GM12878 (cell line): ENCODE results near the gene RBM48. TPM values are rescaled to one million over a fixed set of nuclear protein-coding genes. Genes with fewer than 3 reads are reported as not detected.

Experiments
- ASH2L ChIP-seq: fragments of 300-600, 200-600 bp; sonication (generic); IDR thresholded peaks from 2 replicates; pipeline ENCODE4 v1.6.1; 2017; ENCODE audit warnings: low read depth, mild to moderate bottlenecking, borderline replicate concordance
- BACH1 ChIP-seq: fragments of 450-650 bp; IDR thresholded peaks from 2 replicates; pipeline ENCODE4 v1.6.1; 2017; ENCODE audit warnings: mild to moderate bottlenecking, borderline replicate concordance
- GABPA ChIP-seq: IDR thresholded peaks from 2 replicates; pipeline ENCODE4 v1.6.1; 2014; ENCODE audit warnings: antibody characterized with exemption, low read depth, mild to moderate bottlenecking, inconsistent platforms
- NFYB ChIP-seq: IDR thresholded peaks from 2 replicates; pipeline ENCODE4 v1.6.1; 2011; ENCODE audit warnings: low read depth, mild to moderate bottlenecking, low read length, improper control_type of control experiment, moderate library complexity; ENCODE audit not compliant: insufficient read depth
- PAX5 ChIP-seq: IDR thresholded peaks from 2 replicates; pipeline ENCODE4 v1.6.1; 2011; ENCODE audit warnings: low read depth, low read length, borderline replicate concordance
- PML ChIP-seq: IDR thresholded peaks from 2 replicates; pipeline ENCODE4 v1.6.1; 2012; ENCODE audit warnings: low read length, inconsistent platforms
- POU2F2 ChIP-seq: IDR thresholded peaks from 3 replicates; pipeline ENCODE4 v1.6.1; 2011; ENCODE audit warnings: low read depth, mild to moderate bottlenecking, low read length, borderline replicate concordance
- RELA ChIP-seq: fragments of 450-650 bp; IDR thresholded peaks from 2 replicates; pipeline ENCODE4 v1.8.0; 2014; ENCODE audit warnings: borderline replicate concordance; ENCODE audit not compliant: partially characterized antibody
- SMAD1 ChIP-seq: fragments of 450-650 bp; IDR thresholded peaks from 2 replicates; pipeline ENCODE4 v1.6.1; 2018; ENCODE audit warnings: mild to moderate bottlenecking, low read depth; ENCODE audit not compliant: partially characterized antibody
- SMARCA5 ChIP-seq: fragments of 450-650 bp; IDR thresholded peaks from 2 replicates; pipeline ENCODE4 v1.6.1; 2017; ENCODE audit warnings: mild to moderate bottlenecking
- SMC3 ChIP-seq: IDR thresholded peaks from 2 replicates; pipeline ENCODE4 v1.6.1; 2011; ENCODE audit warnings: low read length, improper control_type of control experiment, borderline replicate concordance
- SRF ChIP-seq, 2 experiments: IDR thresholded peaks; 2 replicates each; pipeline ENCODE4 v1.6.1; 2011; ENCODE audit warnings: low read depth in 2 of 2, low read length in 2 of 2, mild to moderate bottlenecking in 1 of 2, moderate library complexity in 1 of 2
- TCF12 ChIP-seq: IDR thresholded peaks from 2 replicates; pipeline ENCODE4 v1.6.1; 2011; ENCODE audit warnings: low read depth, mild to moderate bottlenecking, low read length
- TCF7 ChIP-seq: IDR thresholded peaks from 2 replicates; pipeline ENCODE4 v1.6.1; 2014; ENCODE audit warnings: antibody characterized with exemption, borderline replicate concordance
- WRNIP1 ChIP-seq: IDR thresholded peaks from 2 replicates; pipeline ENCODE4 v1.6.1; 2011; ENCODE audit warnings: low read depth, low read length, improper control_type of control experiment, borderline replicate concordance
- ZNF24 ChIP-seq: fragments of 450-650 bp; IDR thresholded peaks from 2 replicates; pipeline ENCODE4 v1.6.1; 2017; ENCODE audit warnings: antibody characterized with exemption, mild to moderate bottlenecking
- polyA plus RNA-seq, 11 experiments: library from polyadenylated mRNA; depleted of rRNA in 4 of 11; unstranded in 6 of 11; stranded (reverse) in 5 of 11; fragments of >200 nt; fragmentation: Nextera tagmentation in 4 of 11; fragmentation: Illumina TruSeq in 1 of 11; extraction: Ambion mirVana in 4 of 11; extraction: Trizol in 1 of 11; gene quantifications; 1 replicate in 1 of 11; 2 replicates in 10 of 11; pipeline versions ENCODE4 v1.2.1 to v1.2.3, GENCODE V29; 2011 to 2016; ENCODE audit warnings: inconsistent platforms in 2 of 11, missing spikeins in 2 of 11, low read depth in 1 of 11
- total RNA-seq, 4 experiments: library from RNA; depleted of rRNA in 3 of 4; stranded (reverse); fragments of >200 nt in 3 of 4; fragmentation: Illumina TruSeq in 1 of 4; extraction: Trizol in 1 of 4; gene quantifications; 2 replicates each; pipeline versions ENCODE4 v1.2.1 to v1.2.3, GENCODE V29; 2013 to 2021
- TF ChIP-seq, protein P1 (sequence below): IDR thresholded peaks from 2 replicates; pipeline ENCODE4 v1.6.1; 2011; ENCODE audit warnings: borderline replicate concordance, low read depth, mild to moderate bottlenecking, moderate library complexity, mixed read lengths, low read length; ENCODE audit not compliant: insufficient read depth; ENCODE audit errors: extremely low read length
- TF ChIP-seq, protein P2 (sequence below): fragments of 450-650 bp; IDR thresholded peaks from 2 replicates; pipeline ENCODE4 v1.6.1; 2018; ENCODE audit warnings: mild to moderate bottlenecking, low read depth, moderate library complexity; ENCODE audit not compliant: partially characterized antibody
- TF ChIP-seq, protein P3 (sequence below): fragments of 450-650 bp; formaldehyde crosslinking; IDR thresholded peaks from 2 replicates; pipeline ENCODE4 v1.5.0; 2022; ENCODE audit warnings: mild to moderate bottlenecking, missing genetic modification characterization

Gene RBM48
- total and polyA plus RNA-seq, 10 of the 15 experiments (the other 5 are each of a cell fraction or from before 2014, with no cell fraction given) = 8.5 to 14.7 (median 11.6) TPM

DNA sequence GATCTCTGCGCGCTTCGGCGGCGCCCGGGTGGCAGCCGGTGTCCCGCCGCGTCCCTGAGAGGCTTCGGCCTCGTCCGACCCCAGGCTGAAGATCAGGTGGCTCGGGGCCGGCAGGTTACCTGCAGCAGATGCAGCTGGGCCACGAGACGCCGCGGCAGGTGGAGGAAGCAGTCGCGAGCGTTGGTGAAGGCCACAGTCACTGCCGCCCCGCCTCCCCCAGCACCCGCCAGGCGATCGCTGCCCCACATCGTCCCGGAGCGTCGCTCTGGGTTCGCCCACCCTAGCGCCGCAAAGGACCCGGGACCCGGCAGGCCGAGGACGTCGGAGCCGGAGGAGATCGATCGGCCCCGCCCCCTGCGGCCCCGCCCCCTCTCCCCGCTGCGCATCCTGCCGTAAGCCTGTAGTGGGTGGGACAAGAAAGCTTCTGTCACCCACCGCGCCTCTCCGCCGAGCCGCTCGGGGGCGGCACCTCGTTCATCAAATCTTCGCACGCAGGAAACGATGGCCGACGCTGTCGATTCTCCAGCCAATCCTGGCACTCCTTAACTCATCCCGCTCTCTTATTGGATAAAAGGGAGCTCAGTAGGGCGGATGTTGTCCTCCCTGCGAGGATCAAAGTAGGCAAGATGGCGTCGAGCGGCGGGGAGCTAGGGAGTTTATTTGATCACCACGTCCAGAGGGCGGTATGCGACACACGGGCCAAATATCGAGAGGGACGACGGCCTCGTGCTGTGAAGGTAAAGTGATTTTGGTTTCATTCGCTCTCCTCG is at the start of gene RBM48, which contains the start of gene PEX1 (continued):
- TF ChIP-seq PAX5 (no peak; the same call in 1 of the 2 replicates), POU2F2 (0 out of 3 replicates have a peak, but pooled peaks have one; percentile 42), SMC3 (no peak), ASH2L (no peak), SRF (IDR thresholded peaks at IDR 0.05; ENCODE audit: low read depth in 2 of 2, low read length in 2 of 2) (peak in 1 of 2 experiments; percentile 95; a peak in 2 of 4 replicates), SMAD1 (no peak), ZNF24 (no peak), NFYB (peak; percentile 84), TCF12 (0 out of 2 replicates have a peak, but pooled peaks have one; percentile 36), GABPA (peak; percentile 96), BACH1 (peak; percentile 48; the same call in 1 of the 2 replicates), TCF7 (peak; percentile 89), PML (no peak), WRNIP1 (no peak), RELA (peak; percentile 85), SMARCA5 (0 out of 2 replicates have a peak, but pooled peaks have one; percentile 19)
- TF ChIP-seq, protein P1, sequence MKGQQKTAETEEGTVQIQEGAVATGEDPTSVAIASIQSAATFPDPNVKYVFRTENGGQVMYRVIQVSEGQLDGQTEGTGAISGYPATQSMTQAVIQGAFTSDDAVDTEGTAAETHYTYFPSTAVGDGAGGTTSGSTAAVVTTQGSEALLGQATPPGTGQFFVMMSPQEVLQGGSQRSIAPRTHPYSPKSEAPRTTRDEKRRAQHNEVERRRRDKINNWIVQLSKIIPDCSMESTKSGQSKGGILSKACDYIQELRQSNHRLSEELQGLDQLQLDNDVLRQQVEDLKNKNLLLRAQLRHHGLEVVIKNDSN = no peak
- TF ChIP-seq, protein P2, sequence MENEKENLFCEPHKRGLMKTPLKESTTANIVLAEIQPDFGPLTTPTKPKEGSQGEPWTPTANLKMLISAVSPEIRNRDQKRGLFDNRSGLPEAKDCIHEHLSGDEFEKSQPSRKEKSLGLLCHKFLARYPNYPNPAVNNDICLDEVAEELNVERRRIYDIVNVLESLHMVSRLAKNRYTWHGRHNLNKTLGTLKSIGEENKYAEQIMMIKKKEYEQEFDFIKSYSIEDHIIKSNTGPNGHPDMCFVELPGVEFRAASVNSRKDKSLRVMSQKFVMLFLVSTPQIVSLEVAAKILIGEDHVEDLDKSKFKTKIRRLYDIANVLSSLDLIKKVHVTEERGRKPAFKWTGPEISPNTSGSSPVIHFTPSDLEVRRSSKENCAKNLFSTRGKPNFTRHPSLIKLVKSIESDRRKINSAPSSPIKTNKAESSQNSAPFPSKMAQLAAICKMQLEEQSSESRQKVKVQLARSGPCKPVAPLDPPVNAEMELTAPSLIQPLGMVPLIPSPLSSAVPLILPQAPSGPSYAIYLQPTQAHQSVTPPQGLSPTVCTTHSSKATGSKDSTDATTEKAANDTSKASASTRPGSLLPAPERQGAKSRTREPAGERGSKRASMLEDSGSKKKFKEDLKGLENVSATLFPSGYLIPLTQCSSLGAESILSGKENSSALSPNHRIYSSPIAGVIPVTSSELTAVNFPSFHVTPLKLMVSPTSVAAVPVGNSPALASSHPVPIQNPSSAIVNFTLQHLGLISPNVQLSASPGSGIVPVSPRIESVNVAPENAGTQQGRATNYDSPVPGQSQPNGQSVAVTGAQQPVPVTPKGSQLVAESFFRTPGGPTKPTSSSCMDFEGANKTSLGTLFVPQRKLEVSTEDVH = peak; percentile 64
- TF ChIP-seq, protein P3, sequence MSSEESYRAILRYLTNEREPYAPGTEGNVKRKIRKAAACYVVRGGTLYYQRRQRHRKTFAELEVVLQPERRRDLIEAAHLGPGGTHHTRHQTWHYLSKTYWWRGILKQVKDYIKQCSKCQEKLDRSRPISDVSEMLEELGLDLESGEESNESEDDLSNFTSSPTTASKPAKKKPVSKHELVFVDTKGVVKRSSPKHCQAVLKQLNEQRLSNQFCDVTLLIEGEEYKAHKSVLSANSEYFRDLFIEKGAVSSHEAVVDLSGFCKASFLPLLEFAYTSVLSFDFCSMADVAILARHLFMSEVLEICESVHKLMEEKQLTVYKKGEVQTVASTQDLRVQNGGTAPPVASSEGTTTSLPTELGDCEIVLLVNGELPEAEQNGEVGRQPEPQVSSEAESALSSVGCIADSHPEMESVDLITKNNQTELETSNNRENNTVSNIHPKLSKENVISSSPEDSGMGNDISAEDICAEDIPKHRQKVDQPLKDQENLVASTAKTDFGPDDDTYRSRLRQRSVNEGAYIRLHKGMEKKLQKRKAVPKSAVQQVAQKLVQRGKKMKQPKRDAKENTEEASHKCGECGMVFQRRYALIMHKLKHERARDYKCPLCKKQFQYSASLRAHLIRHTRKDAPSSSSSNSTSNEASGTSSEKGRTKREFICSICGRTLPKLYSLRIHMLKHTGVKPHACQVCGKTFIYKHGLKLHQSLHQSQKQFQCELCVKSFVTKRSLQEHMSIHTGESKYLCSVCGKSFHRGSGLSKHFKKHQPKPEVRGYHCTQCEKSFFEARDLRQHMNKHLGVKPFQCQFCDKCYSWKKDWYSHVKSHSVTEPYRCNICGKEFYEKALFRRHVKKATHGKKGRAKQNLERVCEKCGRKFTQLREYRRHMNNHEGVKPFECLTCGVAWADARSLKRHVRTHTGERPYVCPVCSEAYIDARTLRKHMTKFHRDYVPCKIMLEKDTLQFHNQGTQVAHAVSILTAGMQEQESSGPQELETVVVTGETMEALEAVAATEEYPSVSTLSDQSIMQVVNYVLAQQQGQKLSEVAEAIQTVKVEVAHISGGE (CRISPR knock-in tag) = no peak
